Measurements from ENCODE around the gene ODAPH. TPM values are rescaled to one million over a fixed set of nuclear protein-coding genes. Genes with fewer than 3 reads are reported as not detected.

The ODAPH gene
- total RNA-seq, 5 donors from 2014 or later (not counting 1 experiment from before 2014, with no cell fraction given): 0.47 TPM; not detected in 4

DNA sequence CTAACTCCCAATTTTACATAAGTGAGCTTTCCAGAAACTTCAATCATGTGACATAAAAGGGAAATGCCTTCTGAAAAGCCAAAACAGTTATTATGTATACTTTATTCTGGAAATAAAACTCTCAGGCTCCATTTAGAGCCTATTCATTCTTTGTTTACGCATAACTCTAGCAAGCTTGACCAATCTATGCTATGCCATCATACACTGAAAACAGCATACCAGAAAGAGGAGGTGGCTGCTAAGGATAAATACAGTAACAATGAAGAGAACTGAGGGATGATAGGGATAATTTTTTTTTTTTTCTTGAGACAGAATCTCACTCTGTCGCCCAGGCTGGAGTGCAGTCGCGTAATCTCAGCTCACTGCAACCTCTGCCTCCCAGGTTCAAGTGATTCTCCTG, 50.1 kb downstream of the ODAPH start:
- ChIA-PET POLR2A (interaction anchor here in 1 of 2 donors (0.7 kb wide), 1 partner anchor 21 kb away, joined by 5 read pairs; no protein-coding TSS in a partner anchor), CTCF (no interaction called here)
- H3K4me3 Mint-ChIP-seq: no peak overlapping the region
- H3K36me3 ChIP-seq (ENCODE audit: control insufficient read depth in 2 of 2, extremely low read depth in 1 of 2, insufficient read depth in 1 of 2, low read length in 1 of 2): no peaks in the 10 kb centered on the region
- no peak overlapping the region for H3K27ac ChIP-seq (ENCODE audit: low read length)
- no peak for ATAC-seq (replicated peaks in 1 of 4)
- no peaks in the 10 kb centered on the region for H3K36me3 Mint-ChIP-seq
- no peak overlapping the region for H3K27ac Mint-ChIP-seq
- H3K9me3 Mint-ChIP-seq: no peaks in the 10 kb centered on the region
- no CpG with 5 or more reads among the region's 4 CpGs for WGBS (ENCODE audit: insufficient coverage)
- H3K4me1 Mint-ChIP-seq: no peaks in the 10 kb centered on the region
- no peak for DNase-seq
- no peak overlapping the region for H3K4me3 ChIP-seq (ENCODE audit: control insufficient read depth in 1 of 2, extremely low read depth in 1 of 2, low read length in 1 of 2)
- H3K27me3 ChIP-seq (replicated peaks in 1 of 2; ENCODE audit: control insufficient read depth in 2 of 2, extremely low read depth in 1 of 2, insufficient read depth in 2 of 2, low read length in 1 of 2): peaks cover 0 to 4% of the 10 kb centered on the region in 2 experiments
- H3K9me3 ChIP-seq: no peaks in the 10 kb centered on the region
- no peaks in the 10 kb centered on the region for H3K27me3 Mint-ChIP-seq
- no peaks in the 10 kb centered on the region for H3K4me1 ChIP-seq (ENCODE audit: control insufficient read depth in 1 of 2, extremely low read depth in 1 of 2, insufficient read depth in 2 of 2, low read length in 2 of 2)

DNA sequence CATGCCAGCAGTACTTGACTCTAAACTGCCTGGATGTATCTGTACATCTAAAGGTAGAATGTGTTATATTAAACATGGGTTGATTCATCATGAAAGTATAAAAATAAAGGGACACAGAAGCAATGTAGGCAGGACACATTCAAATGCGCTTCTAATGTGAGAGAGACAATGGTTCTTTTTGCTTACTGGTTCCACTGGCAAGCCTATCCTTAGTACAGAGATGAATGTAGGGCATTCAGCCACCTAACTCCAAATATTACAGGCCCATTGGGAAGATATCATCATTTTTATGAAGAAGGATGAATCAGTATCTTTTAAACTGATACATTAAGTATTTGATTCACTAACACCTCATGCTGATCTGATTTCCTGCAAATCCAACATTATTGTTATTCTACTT, 56.4 kb downstream of the ODAPH start:
- no peaks in the 10 kb centered on the region for H3K4me1 ChIP-seq (ENCODE audit: control insufficient read depth in 1 of 2, extremely low read depth in 1 of 2, insufficient read depth in 2 of 2, low read length in 2 of 2)
- no peaks in the 10 kb centered on the region for H3K9me3 ChIP-seq
- no peak for ATAC-seq (replicated peaks in 1 of 4)
- ChIA-PET POLR2A (no interaction called here), CTCF (no interaction called here)
- no peaks in the 10 kb centered on the region for H3K36me3 Mint-ChIP-seq
- H3K27me3 Mint-ChIP-seq: no peaks in the 10 kb centered on the region
- H3K4me1 Mint-ChIP-seq: no peaks in the 10 kb centered on the region
- no peaks in the 10 kb centered on the region for H3K27me3 ChIP-seq (replicated peaks in 1 of 2; ENCODE audit: control insufficient read depth in 2 of 2, extremely low read depth in 1 of 2, insufficient read depth in 2 of 2, low read length in 1 of 2)
- H3K27ac Mint-ChIP-seq: no peak overlapping the region
- no peaks in the 10 kb centered on the region for H3K36me3 ChIP-seq (ENCODE audit: control insufficient read depth in 2 of 2, extremely low read depth in 1 of 2, insufficient read depth in 1 of 2, low read length in 1 of 2)
- no peak overlapping the region for H3K27ac ChIP-seq (ENCODE audit: low read length)
- DNase-seq: no peak
- H3K9me3 Mint-ChIP-seq: no peaks in the 10 kb centered on the region
- no peak overlapping the region for H3K4me3 Mint-ChIP-seq
- no CpG with 5 or more reads among the region's 1 CpG for WGBS (ENCODE audit: insufficient coverage)
- no peak overlapping the region for H3K4me3 ChIP-seq (ENCODE audit: control insufficient read depth in 1 of 2, extremely low read depth in 1 of 2, low read length in 1 of 2)

Other genes starting within 250 kb of the ODAPH start
- 10 to 100 TPM; 28.3 to 33.8 (median 30.3) TPM for gene RCHY1, start 41.7 kb upstream of the ODAPH start, total RNA-seq
- 10 to 100 TPM; 24.4 to 35.5 (median 29.6) TPM for gene THAP6, start 41.6 kb upstream of the ODAPH start, total RNA-seq
- 1 to 10 TPM in 1 of 5 donors, under 1 TPM in 4; 0.26 to 1.9 (median 0.79) TPM for gene CDKL2, start 74.5 kb downstream of the ODAPH start, total RNA-seq
- gene G3BP2, start 117.3 kb downstream of the ODAPH start, total RNA-seq: 100 to 1,000 TPM; 135 to 316 (median 141) TPM
- gene USO1, start 168.5 kb downstream of the ODAPH start, total RNA-seq: 10 to 100 TPM; 24.9 to 40.5 (median 34.6) TPM